Spleen (tissue), 7 donors: ENCODE data around the gene ZMYND8.

Experiments
- CTCF ChIP-seq, 11 experiments: fragments of 200-600 bp in 7 of 11; fragments of 450-650 bp in 4 of 11; sonication (generic) in 4 of 11; IDR thresholded peaks in 8 of 11; conservative IDR thresholded peaks in 3 of 11; 1 replicate in 7 of 11; 2 replicates in 4 of 11; pipeline versions ENCODE4 v1.4.0 to v1.8.0; 2016 to 2021; ENCODE audit warnings: antibody characterized with exemption in 11 of 11, inconsistent platforms in 4 of 11, mild to moderate bottlenecking in 1 of 11
- POLR2A ChIP-seq, 3 donors: fragments of 450-650 bp; IDR thresholded peaks; one replicate each; pipeline ENCODE4 v1.5.1; 2017; ENCODE audit warnings: antibody characterized with exemption in 3 of 3, mild to moderate bottlenecking in 1 of 3
- donor health status: DM: no; HTN: no; CAD: no; lungs with moderate emphysema.
- donor health status: DM: no; HTN: no; CAD: no.
- donor health status: DM: no; HTN: no; CAD: no.

DNA sequence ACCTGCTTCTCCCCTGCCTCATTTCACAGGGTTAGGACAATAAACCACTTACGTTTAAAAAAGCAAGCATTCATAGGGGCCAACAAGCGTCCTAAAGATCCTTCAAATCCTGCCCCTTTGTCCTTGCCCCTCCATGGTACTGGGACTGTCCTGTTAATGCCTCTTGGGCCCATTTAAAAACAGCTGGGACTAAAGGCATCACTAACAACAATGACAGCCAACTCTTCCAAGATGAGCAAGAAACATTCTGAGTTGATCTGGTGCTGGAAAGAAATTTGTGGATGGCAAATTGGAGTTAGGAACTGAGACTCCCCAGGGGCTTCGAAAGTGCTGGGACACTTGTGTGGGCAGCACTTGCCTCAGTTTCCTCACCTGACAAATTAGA lies 93.4 kb downstream of the ZMYND8 start:
- TF ChIP-seq CTCF (IDR thresholded peaks at IDR 0.05 in 8 of 11, conservative IDR thresholded peaks at IDR 0.05 in 3 of 11) (no peak), POLR2A (IDR thresholded peaks at IDR 0.05) (no peak)
